HepG2 (cell line): Measurements from ENCODE around the gene ZNF747. TPM values are rescaled to one million over a fixed set of nuclear protein-coding genes. Genes with fewer than 3 reads are reported as not detected.

ENCODE experiments used
- CCDC6 ChIP-seq: sonication (generic); formaldehyde crosslinking; IDR thresholded peaks from 2 replicates; pipeline ENCODE4 v1.8.1; 2022; ENCODE audit warnings: mild to moderate bottlenecking, missing genetic modification reagents, moderate library complexity
- ESRRA ChIP-seq: sonication (generic); formaldehyde crosslinking; IDR thresholded peaks from 2 replicates; pipeline ENCODE4 v1.5.1; 2020; ENCODE audit warnings: mild to moderate bottlenecking, low read depth, missing genetic modification reagents
- FOXP1 ChIP-seq, 2 experiments: fragments of 450-650 bp in 1 of 2; IDR thresholded peaks; 2 replicates each; pipeline ENCODE4 v1.6.1; 2017 to 2018; ENCODE audit warnings: antibody characterized with exemption in 1 of 2
- HNF4A ChIP-seq: sonication (generic); formaldehyde crosslinking; IDR thresholded peaks from 2 replicates; pipeline ENCODE4 v1.4.0; 2020; ENCODE audit warnings: missing genetic modification reagents
- MAFK ChIP-seq, 2 experiments: IDR thresholded peaks in 1 of 2; conservative IDR thresholded peaks in 1 of 2; 2 replicates each; pipeline ENCODE4 v1.6.1; 2011; ENCODE audit warnings: improper control_type of control experiment in 2 of 2, low read length in 2 of 2
- MZF1 ChIP-seq: sonication (generic); formaldehyde crosslinking; IDR thresholded peaks from 2 replicates; pipeline ENCODE4 v1.8.1; 2023; ENCODE audit warnings: mild to moderate bottlenecking, missing genetic modification reagents, borderline replicate concordance
- NFE2 ChIP-seq: sonication (generic); formaldehyde crosslinking; IDR thresholded peaks from 2 replicates; pipeline ENCODE4 v1.4.0; 2020; ENCODE audit warnings: missing genetic modification reagents
- RFXANK ChIP-seq: IDR thresholded peaks from 2 replicates; pipeline ENCODE4 v1.6.1; 2016
- SP140L ChIP-seq: sonication (generic); formaldehyde crosslinking; IDR thresholded peaks from 2 replicates; pipeline ENCODE4 v1.4.0; 2020; ENCODE audit warnings: missing genetic modification reagents, borderline replicate concordance
- YY1 ChIP-seq: IDR thresholded peaks from 2 replicates; pipeline ENCODE4 v1.6.1; 2011; ENCODE audit warnings: low read length, low read depth, moderate library complexity, mild to moderate bottlenecking; ENCODE audit not compliant: insufficient read depth, insufficient replicate concordance
- ZNF121 ChIP-seq: sonication (generic); formaldehyde crosslinking; IDR thresholded peaks from 2 replicates; pipeline ENCODE4 v1.5.0; 2020; ENCODE audit warnings: mild to moderate bottlenecking, missing genetic modification reagents
- ZNF33B ChIP-seq: sonication (generic); formaldehyde crosslinking; IDR thresholded peaks from 2 replicates; pipeline ENCODE4 v1.5.1; 2020; ENCODE audit warnings: mild to moderate bottlenecking, missing genetic modification reagents
- ZNF749 ChIP-seq: sonication (generic); formaldehyde crosslinking; IDR thresholded peaks from 2 replicates; pipeline ENCODE4 v1.8.0; 2022; ENCODE audit warnings: mild to moderate bottlenecking, missing genetic modification reagents, moderate library complexity, borderline replicate concordance
- polyA plus RNA-seq, 8 experiments: library from polyadenylated mRNA; depleted of rRNA in 3 of 8; stranded (reverse) in 7 of 8; unstranded in 1 of 8; fragments of >200 nt; fragmentation: Illumina TruSeq in 4 of 8; extraction: Trizol in 4 of 8; gene quantifications; 2 replicates each; pipeline versions ENCODE4 v1.2.1 to v1.2.3, GENCODE V29; 2011 to 2016; ENCODE audit warnings: low read depth in 4 of 8, missing spikeins in 1 of 8, mixed read lengths in 1 of 8; ENCODE audit not compliant: insufficient read depth in 1 of 8
- total RNA-seq, 5 experiments: library from RNA; depleted of rRNA; stranded (reverse); fragments of >200 nt; fragmentation: Illumina TruSeq; extraction: Trizol; gene quantifications; 2 replicates each; pipeline ENCODE4 v1.2.3, GENCODE V29; 2016; ENCODE audit warnings: low read depth in 1 of 5
- TF ChIP-seq, protein P1 (sequence below), 2 experiments: sonication (generic) in 1 of 2; formaldehyde crosslinking in 1 of 2; IDR thresholded peaks; 2 replicates each; pipeline versions ENCODE4 v1.4.0 to v1.6.1; 2016 to 2020; ENCODE audit warnings: borderline replicate concordance in 1 of 2, low read depth in 1 of 2, mild to moderate bottlenecking in 1 of 2, missing genetic modification reagents in 1 of 2
- TF ChIP-seq, protein P2 (sequence below): sonication (generic); formaldehyde crosslinking; IDR thresholded peaks from 2 replicates; pipeline ENCODE4 v1.9.0; 2021; ENCODE audit warnings: mild to moderate bottlenecking, missing genetic modification reagents
- TF ChIP-seq, protein P3 (sequence below): sonication (generic); formaldehyde crosslinking; conservative IDR thresholded peaks from 2 replicates; pipeline ENCODE4 v1.8.1; 2023; ENCODE audit warnings: missing genetic modification reagents

ZNF747 gene
- total and polyA plus RNA-seq, 2 of the 13 experiments (the other 11 are each of a cell fraction or from before 2014, with no cell fraction given): 7.2 to 10.2 TPM

DNA sequence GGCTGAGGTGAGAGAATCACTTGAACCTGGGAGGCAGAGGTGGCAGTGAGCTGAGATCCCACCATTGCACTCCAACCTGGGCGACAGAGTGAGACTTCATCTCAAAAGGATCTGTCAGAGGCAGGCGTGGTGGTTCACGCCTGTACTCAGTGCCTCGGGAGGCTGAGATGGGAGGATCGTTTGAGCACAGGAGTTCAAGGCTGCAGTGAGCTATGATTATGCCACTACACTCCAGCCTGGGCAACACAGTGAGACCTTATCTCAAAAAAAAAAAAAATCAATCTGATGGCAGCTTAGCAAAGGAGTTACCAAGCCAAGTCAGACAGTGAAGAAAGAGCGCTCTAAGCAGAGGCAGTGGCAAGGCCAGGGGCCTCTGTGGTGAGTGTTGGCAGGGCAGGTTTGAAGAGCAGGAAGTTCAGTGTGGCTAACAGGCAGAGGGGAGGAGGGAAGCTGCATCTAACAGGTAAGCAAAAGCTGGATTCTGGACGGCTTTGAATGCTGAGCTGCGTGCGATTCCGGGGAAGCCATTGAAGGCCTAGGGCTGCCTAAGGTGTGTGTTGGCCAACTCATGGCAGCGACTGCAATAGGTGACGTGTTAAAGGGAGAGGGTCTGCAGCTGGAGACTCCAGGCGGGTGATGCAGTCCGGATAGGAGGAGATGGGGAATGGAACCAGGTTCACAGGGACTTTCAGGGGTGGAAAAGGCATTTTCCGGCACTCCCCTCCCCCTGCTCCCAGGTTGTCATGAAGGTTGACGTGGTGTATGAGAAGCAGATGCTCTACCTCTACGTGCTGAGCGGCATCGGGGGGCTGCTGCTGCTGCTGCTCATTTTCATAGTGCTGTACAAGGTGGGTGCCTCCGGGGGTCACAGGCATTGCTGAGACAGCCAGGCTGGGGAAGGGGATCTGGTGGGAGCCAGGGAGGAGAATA lies 15.3 kb downstream of the ZNF747 start (continued):
- TF ChIP-seq, protein P1, sequence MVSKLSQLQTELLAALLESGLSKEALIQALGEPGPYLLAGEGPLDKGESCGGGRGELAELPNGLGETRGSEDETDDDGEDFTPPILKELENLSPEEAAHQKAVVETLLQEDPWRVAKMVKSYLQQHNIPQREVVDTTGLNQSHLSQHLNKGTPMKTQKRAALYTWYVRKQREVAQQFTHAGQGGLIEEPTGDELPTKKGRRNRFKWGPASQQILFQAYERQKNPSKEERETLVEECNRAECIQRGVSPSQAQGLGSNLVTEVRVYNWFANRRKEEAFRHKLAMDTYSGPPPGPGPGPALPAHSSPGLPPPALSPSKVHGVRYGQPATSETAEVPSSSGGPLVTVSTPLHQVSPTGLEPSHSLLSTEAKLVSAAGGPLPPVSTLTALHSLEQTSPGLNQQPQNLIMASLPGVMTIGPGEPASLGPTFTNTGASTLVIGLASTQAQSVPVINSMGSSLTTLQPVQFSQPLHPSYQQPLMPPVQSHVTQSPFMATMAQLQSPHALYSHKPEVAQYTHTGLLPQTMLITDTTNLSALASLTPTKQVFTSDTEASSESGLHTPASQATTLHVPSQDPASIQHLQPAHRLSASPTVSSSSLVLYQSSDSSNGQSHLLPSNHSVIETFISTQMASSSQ (IDR thresholded peaks at IDR 0.05; ENCODE audit: low read depth): no peak
- TF ChIP-seq, protein P1 (CRISPR knock-in tag; IDR thresholded peaks at IDR 0.05; ENCODE audit: borderline replicate concordance): no peak
- no peak for TF ChIP-seq RFXANK
- TF ChIP-seq FOXP1 (IDR thresholded peaks at IDR 0.05): no peak
- no peak for TF ChIP-seq FOXP1 (CRISPR knock-in tag; IDR thresholded peaks at IDR 0.05)
- TF ChIP-seq SP140L (CRISPR knock-in tag): no peak
- TF ChIP-seq, protein P2, sequence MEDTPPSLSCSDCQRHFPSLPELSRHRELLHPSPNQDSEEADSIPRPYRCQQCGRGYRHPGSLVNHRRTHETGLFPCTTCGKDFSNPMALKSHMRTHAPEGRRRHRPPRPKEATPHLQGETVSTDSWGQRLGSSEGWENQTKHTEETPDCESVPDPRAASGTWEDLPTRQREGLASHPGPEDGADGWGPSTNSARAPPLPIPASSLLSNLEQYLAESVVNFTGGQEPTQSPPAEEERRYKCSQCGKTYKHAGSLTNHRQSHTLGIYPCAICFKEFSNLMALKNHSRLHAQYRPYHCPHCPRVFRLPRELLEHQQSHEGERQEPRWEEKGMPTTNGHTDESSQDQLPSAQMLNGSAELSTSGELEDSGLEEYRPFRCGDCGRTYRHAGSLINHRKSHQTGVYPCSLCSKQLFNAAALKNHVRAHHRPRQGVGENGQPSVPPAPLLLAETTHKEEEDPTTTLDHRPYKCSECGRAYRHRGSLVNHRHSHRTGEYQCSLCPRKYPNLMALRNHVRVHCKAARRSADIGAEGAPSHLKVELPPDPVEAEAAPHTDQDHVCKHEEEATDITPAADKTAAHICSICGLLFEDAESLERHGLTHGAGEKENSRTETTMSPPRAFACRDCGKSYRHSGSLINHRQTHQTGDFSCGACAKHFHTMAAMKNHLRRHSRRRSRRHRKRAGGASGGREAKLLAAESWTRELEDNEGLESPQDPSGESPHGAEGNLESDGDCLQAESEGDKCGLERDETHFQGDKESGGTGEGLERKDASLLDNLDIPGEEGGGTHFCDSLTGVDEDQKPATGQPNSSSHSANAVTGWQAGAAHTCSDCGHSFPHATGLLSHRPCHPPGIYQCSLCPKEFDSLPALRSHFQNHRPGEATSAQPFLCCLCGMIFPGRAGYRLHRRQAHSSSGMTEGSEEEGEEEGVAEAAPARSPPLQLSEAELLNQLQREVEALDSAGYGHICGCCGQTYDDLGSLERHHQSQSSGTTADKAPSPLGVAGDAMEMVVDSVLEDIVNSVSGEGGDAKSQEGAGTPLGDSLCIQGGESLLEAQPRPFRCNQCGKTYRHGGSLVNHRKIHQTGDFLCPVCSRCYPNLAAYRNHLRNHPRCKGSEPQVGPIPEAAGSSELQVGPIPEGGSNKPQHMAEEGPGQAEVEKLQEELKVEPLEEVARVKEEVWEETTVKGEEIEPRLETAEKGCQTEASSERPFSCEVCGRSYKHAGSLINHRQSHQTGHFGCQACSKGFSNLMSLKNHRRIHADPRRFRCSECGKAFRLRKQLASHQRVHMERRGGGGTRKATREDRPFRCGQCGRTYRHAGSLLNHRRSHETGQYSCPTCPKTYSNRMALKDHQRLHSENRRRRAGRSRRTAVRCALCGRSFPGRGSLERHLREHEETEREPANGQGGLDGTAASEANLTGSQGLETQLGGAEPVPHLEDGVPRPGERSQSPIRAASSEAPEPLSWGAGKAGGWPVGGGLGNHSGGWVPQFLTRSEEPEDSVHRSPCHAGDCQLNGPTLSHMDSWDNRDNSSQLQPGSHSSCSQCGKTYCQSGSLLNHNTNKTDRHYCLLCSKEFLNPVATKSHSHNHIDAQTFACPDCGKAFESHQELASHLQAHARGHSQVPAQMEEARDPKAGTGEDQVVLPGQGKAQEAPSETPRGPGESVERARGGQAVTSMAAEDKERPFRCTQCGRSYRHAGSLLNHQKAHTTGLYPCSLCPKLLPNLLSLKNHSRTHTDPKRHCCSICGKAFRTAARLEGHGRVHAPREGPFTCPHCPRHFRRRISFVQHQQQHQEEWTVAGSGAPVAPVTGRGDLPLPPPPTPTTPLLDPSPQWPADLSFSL (CRISPR knock-in tag): no peak
- no peak for TF ChIP-seq MAFK (conservative IDR thresholded peaks at IDR 0.05 in 1 of 2, IDR thresholded peaks at IDR 0.05 in 1 of 2; ENCODE audit: low read length in 2 of 2)
- no peak for TF ChIP-seq MZF1 (CRISPR knock-in tag)
- no peak for TF ChIP-seq NFE2
- TF ChIP-seq CCDC6 (CRISPR knock-in tag): no peak
- TF ChIP-seq ZNF749: no peak
- no peak for TF ChIP-seq HNF4A (CRISPR knock-in tag)
- no peak for TF ChIP-seq ZNF33B (CRISPR knock-in tag)
- TF ChIP-seq YY1: no peak
- TF ChIP-seq, protein P3, sequence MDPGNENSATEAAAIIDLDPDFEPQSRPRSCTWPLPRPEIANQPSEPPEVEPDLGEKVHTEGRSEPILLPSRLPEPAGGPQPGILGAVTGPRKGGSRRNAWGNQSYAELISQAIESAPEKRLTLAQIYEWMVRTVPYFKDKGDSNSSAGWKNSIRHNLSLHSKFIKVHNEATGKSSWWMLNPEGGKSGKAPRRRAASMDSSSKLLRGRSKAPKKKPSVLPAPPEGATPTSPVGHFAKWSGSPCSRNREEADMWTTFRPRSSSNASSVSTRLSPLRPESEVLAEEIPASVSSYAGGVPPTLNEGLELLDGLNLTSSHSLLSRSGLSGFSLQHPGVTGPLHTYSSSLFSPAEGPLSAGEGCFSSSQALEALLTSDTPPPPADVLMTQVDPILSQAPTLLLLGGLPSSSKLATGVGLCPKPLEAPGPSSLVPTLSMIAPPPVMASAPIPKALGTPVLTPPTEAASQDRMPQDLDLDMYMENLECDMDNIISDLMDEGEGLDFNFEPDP: 0 out of 2 replicates have a peak, but pooled peaks have one; percentile 70
- TF ChIP-seq ESRRA: no peak
- peak; percentile 92 for TF ChIP-seq ZNF121 (CRISPR knock-in tag)
